ENCODE data around the gene ZNF629. TPM values are rescaled to one million over a fixed set of nuclear protein-coding genes. Genes with fewer than 3 reads are reported as not detected.

Gene ZNF629
- total RNA-seq = 6.7 TPM in 2 replicates

DNA sequence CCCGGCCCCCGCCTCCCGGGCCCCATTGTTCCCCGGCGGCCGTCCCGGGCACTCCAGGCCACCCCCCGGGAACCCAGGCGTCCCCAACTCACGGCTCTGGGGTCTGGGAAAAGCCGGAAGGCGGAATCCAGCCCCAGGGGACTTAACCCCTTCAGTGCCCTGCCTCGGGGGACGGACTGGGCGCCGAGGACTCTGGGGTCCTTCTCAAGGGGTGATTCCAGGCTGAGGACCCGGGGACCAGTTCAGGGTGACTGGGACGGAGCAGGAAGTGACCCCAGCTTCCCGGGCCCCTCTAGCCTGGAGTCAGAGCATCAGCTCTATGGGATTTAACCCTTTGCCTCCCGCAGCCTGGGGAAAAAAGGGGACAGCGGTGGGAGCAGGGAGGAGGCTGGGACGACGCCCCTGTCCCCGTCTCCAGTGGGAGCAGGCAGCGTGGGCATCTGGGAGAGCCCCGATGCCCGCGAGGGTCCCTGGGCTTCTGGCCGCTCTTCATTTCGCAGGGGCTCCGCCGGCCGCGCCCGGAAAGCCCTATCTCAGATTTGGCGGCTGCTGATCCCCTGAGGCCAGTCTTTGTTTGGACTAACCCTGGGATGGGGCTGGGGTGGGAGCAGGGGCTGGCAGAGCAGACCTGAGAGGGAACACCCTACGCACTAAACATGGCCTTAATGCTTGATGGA, at the start of gene ZNF629:
Gene ZNF629, minus strand, starts transcription at position 270 of the 677 bp plus-strand sequence. CDS start 2,723 bp downstream, outside the sequence.

DNA sequence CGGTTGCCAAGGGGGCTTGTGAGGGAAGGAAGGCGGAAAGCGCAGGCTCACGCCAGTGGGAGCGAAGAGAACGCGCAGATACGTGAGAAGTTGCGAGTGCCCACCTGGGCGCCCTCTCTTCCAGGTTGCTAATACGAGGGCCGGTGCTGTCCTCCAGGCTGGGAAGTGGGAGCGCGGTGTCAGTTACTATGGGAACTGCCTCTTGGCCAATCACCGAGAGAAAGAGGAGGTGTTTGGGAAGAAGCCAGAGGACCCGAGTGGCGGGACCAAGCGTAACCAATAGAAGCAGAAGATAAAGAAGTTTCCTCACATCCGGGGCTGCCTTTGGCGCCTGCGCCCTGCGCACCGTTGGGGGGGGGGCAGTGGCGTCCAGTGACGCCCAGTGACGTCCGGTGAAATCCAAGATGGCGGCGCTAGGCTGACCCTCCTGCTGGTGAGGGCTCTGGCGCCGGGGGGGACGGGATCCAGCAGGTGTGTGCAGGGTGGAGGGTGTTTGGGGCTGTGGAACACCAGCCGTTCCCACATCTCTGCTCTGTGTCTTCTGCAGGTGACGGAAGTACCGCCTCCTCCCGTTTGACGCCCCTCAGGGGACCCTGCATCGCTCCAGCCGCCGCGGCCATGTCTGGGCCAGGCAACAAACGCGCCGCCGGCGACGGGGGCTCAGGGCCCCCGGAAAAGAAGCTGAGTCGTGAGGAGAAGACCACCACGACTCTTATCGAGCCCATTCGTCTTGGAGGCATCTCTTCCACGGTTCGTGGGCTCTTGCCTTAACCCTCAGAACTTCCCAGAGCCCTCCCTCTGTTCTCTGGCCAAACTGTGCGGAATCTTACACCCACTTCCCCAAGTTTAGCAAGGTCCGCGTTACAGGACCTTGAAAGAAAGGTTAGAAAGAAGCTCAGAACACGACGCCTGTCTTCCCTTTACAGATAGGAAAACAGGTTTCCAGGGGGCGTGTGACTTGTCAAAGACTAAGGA, 24.8 kb downstream of the ZNF629 start, which contains the start of the genes CFAP119 and RNF40:
Gene CFAP119, minus strand, starts transcription at position 135 of the 975 bp plus-strand sequence. CDS start 314 bp downstream, outside the sequence.
Gene RNF40, plus strand, starts transcription at position 395 of the 975 bp plus-strand sequence. Its CDS starts 224 bp downstream, at position 619.

DNA sequence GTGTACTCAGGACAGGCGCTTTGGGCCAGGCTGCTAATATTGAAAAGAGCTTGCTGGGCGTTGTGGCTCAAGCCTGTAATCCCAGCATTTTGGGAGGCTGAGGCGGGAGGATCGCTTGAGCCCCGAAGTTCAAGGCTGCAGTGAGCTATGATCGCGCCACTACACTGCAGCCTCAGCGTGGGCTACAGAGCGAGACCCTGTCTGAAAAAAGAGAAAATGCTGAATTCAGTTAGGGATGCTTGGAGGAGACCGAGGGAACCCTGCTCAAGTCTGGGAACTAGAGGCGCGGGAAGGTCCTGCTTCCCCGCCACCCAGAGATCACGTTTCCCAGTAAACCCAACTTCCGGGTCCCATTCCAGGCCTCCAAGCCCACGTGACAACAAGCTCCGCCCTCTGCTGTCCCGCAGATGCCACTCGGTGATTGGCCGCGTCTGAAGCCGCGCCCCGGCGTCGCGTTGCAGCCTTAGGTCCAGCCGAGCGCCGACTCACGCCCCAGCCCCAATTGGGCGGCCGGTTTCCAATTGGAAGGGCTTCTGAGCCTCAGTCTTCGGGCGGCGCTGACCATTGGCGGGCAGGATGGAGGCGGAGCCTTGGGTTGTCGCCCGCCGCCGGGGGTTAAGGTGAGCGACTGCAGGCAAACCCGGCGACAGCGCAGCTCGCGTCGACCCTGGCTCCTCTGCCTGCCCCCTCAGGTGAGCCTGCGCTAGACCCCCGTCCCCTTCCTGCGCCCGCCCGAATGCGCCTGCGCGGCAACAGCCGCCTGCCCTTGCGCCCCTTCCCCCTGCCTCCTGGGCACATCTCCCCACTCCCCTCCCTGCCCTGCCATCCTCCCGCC, 39.0 kb downstream of the ZNF629 start, which contains the start of gene PHKG2:
Gene PHKG2, plus strand, starts transcription at position 627 of the 835 bp plus-strand sequence. CDS start 396 bp downstream, outside the sequence.

Other genes with a start within 250 kb of the ZNF629 start
- gene ZNF764, start 228.8 kb downstream of the ZNF629 start, total RNA-seq = 6.9 TPM in 2 replicates
- gene ZNF688, start 215.5 kb downstream of the ZNF629 start, total RNA-seq = 10.2 and 12.1 TPM in 2 replicates
- 4.8 and 5.2 TPM in 2 replicates for gene ZNF785, start 201.5 kb downstream of the ZNF629 start, total RNA-seq
- gene ZNF689, start 176.8 kb downstream of the ZNF629 start, total RNA-seq = 5.4 and 6.0 TPM in 2 replicates
- gene PRR14, start 136.2 kb downstream of the ZNF629 start, total RNA-seq = 13.5 and 16.5 TPM in 2 replicates
- gene FBRS, start 128.8 kb downstream of the ZNF629 start, total RNA-seq = 20.6 and 24.6 TPM in 2 replicates
- 16.7 and 23.7 TPM in 2 replicates for gene SRCAP, start 88.0 kb downstream of the ZNF629 start, total RNA-seq
- 20.7 and 28.4 TPM in 2 replicates for gene PHKG2, start 38.8 kb downstream of the ZNF629 start, total RNA-seq
- gene CFAP119, start 25.1 kb downstream of the ZNF629 start, total RNA-seq = 1.3 and 1.4 TPM in 2 replicates
- gene RNF40, start 24.9 kb downstream of the ZNF629 start, total RNA-seq = 68.8 and 74.6 TPM in 2 replicates
- 37.0 and 39.4 TPM in 2 replicates for gene BCL7C, start 106.9 kb upstream of the ZNF629 start, total RNA-seq
- 0.33 TPM in 1 of 2 replicates, not detected in the other for gene CTF1, start 109.4 kb upstream of the ZNF629 start, total RNA-seq
- 15.2 and 15.4 TPM in 2 replicates for gene FBXL19, start 136.4 kb upstream of the ZNF629 start, total RNA-seq
- gene ORAI3, start 161.9 kb upstream of the ZNF629 start, total RNA-seq = 17.9 and 27.5 TPM in 2 replicates
- 4.1 and 4.2 TPM in 2 replicates for gene SETD1A, start 170.5 kb upstream of the ZNF629 start, total RNA-seq
- gene HSD3B7, start 198.0 kb upstream of the ZNF629 start, total RNA-seq = 16.7 and 17.7 TPM in 2 replicates
- gene STX1B, start 223.4 kb upstream of the ZNF629 start, total RNA-seq = 0.05 and 0.93 TPM in 2 replicates
- gene STX4, start 246.4 kb upstream of the ZNF629 start, total RNA-seq = 30.7 and 32.6 TPM in 2 replicates

All from mammary microvascular endothelial cell (primary cell).